H1 (cell line): ENCODE measurements around the gene LY6G5B. TPM values are rescaled to one million over a fixed set of nuclear protein-coding genes. Genes with fewer than 3 reads are reported as not detected.

Experiments
- CTCF ChIA-PET: fragments of 300-600 bp; sonication (Branson Sonifier 250); formaldehyde crosslinking; loops from one replicate; lab custom pipeline; 2021; ENCODE audit not compliant: partially characterized antibody; lab: Charles Lee
- POLR2A ChIA-PET: fragments of 300-600 bp; sonication (Branson Sonifier 250); formaldehyde crosslinking; loops from one replicate; lab custom pipeline; 2021; ENCODE audit warnings: inconsistent platforms; ENCODE audit not compliant: partially characterized antibody; lab: Charles Lee
- DNase-seq, 2 experiments: peaks; one replicate each; pipeline versions ENCODE4 v3.0.0 to v3.0.0-alpha.2; 2010 to 2022; ENCODE audit warnings: low spot score in 2 of 2, low read depth in 1 of 2, mixed read lengths in 1 of 2
- FAIRE-seq: peaks from 2 replicates; lab custom pipeline; 2011; peaks lifted over from hg19 to GRCh38; lab: Jason Lieb, UNC
- H2AFZ ChIP-seq: 2 replicates; pipeline ENCODE4 v1.8.1; 2012; ENCODE audit warnings: low read length, inconsistent platforms
- H2AK5ac ChIP-seq: 2 replicates; pipeline ENCODE4 v1.6.1; 2013; ENCODE audit warnings: low read depth, low read length
- H2BK120ac ChIP-seq: replicated peaks from 2 replicates; pipeline ENCODE3; 2013; ENCODE audit warnings: low read depth, low read length, inconsistent platforms
- H2BK12ac ChIP-seq: 2 replicates; pipeline ENCODE4 v1.6.1; 2013; ENCODE audit warnings: low read depth, low read length
- H2BK15ac ChIP-seq: 2 replicates; pipeline ENCODE4 v1.6.1; 2013; ENCODE audit warnings: low read length
- H2BK20ac ChIP-seq: 2 replicates; pipeline ENCODE4 v1.6.1; 2013; ENCODE audit warnings: low read length
- H2BK5ac ChIP-seq: 2 replicates; pipeline ENCODE4 v1.6.1; 2013; ENCODE audit warnings: low read depth, low read length
- H3K14ac ChIP-seq: 2 replicates; pipeline ENCODE4 v1.6.1; 2013; ENCODE audit warnings: inconsistent platforms; ENCODE audit not compliant: insufficient read length
- H3K18ac ChIP-seq: 2 replicates; pipeline ENCODE4 v1.6.1; 2013; ENCODE audit warnings: low read length; ENCODE audit errors: extremely low read depth
- H3K23ac ChIP-seq: 2 replicates; pipeline ENCODE4 v1.6.1; 2013; ENCODE audit warnings: inconsistent platforms; ENCODE audit not compliant: insufficient read length
- H3K23me2 ChIP-seq: 2 replicates; pipeline ENCODE4 v1.6.1; 2013; ENCODE audit warnings: low read depth, low read length
- H3K27ac ChIP-seq: 2 replicates; pipeline ENCODE4 v1.6.1; 2011; ENCODE audit warnings: low read depth, low read length, inconsistent platforms
- H3K27me3 ChIP-seq, 4 experiments: replicated peaks in 1 of 4; 1 replicate in 1 of 4; 2 replicates in 3 of 4; pipeline versions ENCODE4 v1.6.1 to v1.8.1; 2011 to 2013; ENCODE audit warnings: low read length in 3 of 4, mild to moderate bottlenecking in 3 of 4, inconsistent platforms in 2 of 4, mixed read lengths in 2 of 4, moderate library complexity in 1 of 4; ENCODE audit not compliant: control insufficient read depth in 3 of 4, insufficient read depth in 3 of 4; ENCODE audit errors: extremely low read depth in 1 of 4
- H3K36me3 ChIP-seq, 4 experiments: 2 replicates each; pipeline versions ENCODE4 v1.6.1 to v1.8.1; 2011 to 2013; ENCODE audit warnings: mild to moderate bottlenecking in 4 of 4, low read length in 3 of 4, moderate library complexity in 2 of 4, control low read depth in 1 of 4, inconsistent platforms in 1 of 4; ENCODE audit not compliant: insufficient read depth in 4 of 4, control insufficient read depth in 2 of 4
- H3K4ac ChIP-seq: replicated peaks from 2 replicates; pipeline ENCODE3; 2013; ENCODE audit warnings: low read length, low read depth, mixed read lengths, inconsistent platforms; ENCODE audit not compliant: insufficient read length
- H3K4me1 ChIP-seq, 4 experiments: replicated peaks in 1 of 4; 1 replicate in 1 of 4; 2 replicates in 3 of 4; pipeline versions ENCODE4 v1.6.1 to v1.8.1; 2011 to 2013; ENCODE audit warnings: low read length in 3 of 4, inconsistent platforms in 2 of 4, mixed read lengths in 1 of 4; ENCODE audit not compliant: insufficient read depth in 4 of 4, control insufficient read depth in 3 of 4
- H3K4me2 ChIP-seq, 2 experiments: 2 replicates each; pipeline versions ENCODE4 v1.6.1 to v1.8.1; 2011 to 2013; ENCODE audit warnings: low read depth in 2 of 2, low read length in 2 of 2, control low read depth in 1 of 2, inconsistent platforms in 1 of 2, mild to moderate bottlenecking in 1 of 2; ENCODE audit not compliant: insufficient read depth in 1 of 2
- H3K4me3 ChIP-seq, 4 experiments: fragments of 200-600, 300-600 bp in 1 of 4; sonication (generic), shearing (Covaris generic), sonication (Bioruptor Twin) in 1 of 4; 2 replicates each; pipeline versions ENCODE4 v1.5.1 to v1.8.1; 2011 to 2016; ENCODE audit warnings: low read length in 4 of 4, low read depth in 3 of 4, control low read depth in 2 of 4, inconsistent platforms in 2 of 4, mild to moderate bottlenecking in 2 of 4, mixed read lengths in 1 of 4, moderate library complexity in 1 of 4; ENCODE audit not compliant: insufficient read depth in 2 of 4; ENCODE audit errors: extremely low read depth in 1 of 4
- H3K56ac ChIP-seq: replicated peaks from 2 replicates; pipeline ENCODE3; 2013; ENCODE audit warnings: low read depth, mild to moderate bottlenecking, mixed read lengths, low read length, inconsistent platforms; ENCODE audit not compliant: insufficient read length
- H3K79me1 ChIP-seq: 2 replicates; pipeline ENCODE4 v1.6.1; 2013; ENCODE audit warnings: low read depth, low read length, control low read depth
- H3K79me2 ChIP-seq, 2 experiments: 2 replicates each; pipeline versions ENCODE4 v1.6.1 to v1.8.1; 2012 to 2013; ENCODE audit warnings: low read length in 2 of 2, mild to moderate bottlenecking in 2 of 2, inconsistent platforms in 1 of 2; ENCODE audit not compliant: insufficient read depth in 2 of 2, control insufficient read depth in 1 of 2
- H3K9ac ChIP-seq, 4 experiments: replicated peaks in 1 of 4; 1 replicate in 1 of 4; 2 replicates in 3 of 4; pipeline versions ENCODE4 v1.6.1 to v1.8.1; 2011 to 2013; ENCODE audit warnings: low read depth in 3 of 4, low read length in 3 of 4, control low read depth in 2 of 4, mild to moderate bottlenecking in 2 of 4, moderate library complexity in 2 of 4, inconsistent platforms in 1 of 4; ENCODE audit errors: extremely low read depth in 1 of 4
- H3K9me3 ChIP-seq, 2 experiments: 2 replicates each; pipeline versions ENCODE4 v1.6.1 to v1.8.1; 2012 to 2013; ENCODE audit warnings: mild to moderate bottlenecking in 2 of 2, moderate library complexity in 2 of 2, control low read depth in 1 of 2, inconsistent platforms in 1 of 2, low read depth in 1 of 2, low read length in 1 of 2, mixed read lengths in 1 of 2; ENCODE audit not compliant: insufficient read depth in 2 of 2
- H4K20me1 ChIP-seq, 2 experiments: replicated peaks in 1 of 2; 2 replicates each; pipeline versions ENCODE3 to v1.8.1; 2011 to 2013; ENCODE audit warnings: inconsistent platforms in 2 of 2, low read length in 2 of 2, mild to moderate bottlenecking in 1 of 2; ENCODE audit not compliant: insufficient read depth in 2 of 2, control insufficient read depth in 1 of 2
- H4K5ac ChIP-seq: 2 replicates; pipeline ENCODE4 v1.6.1; 2013; ENCODE audit warnings: low read length, low read depth, mixed read lengths, inconsistent platforms; ENCODE audit not compliant: insufficient read length
- H4K8ac ChIP-seq: 2 replicates; pipeline ENCODE4 v1.8.0; 2013; ENCODE audit warnings: mild to moderate bottlenecking, moderate library complexity, low read length, inconsistent platforms; ENCODE audit not compliant: insufficient read depth; ENCODE audit errors: extremely low read depth
- H4K91ac ChIP-seq: replicated peaks from 2 replicates; pipeline ENCODE3; 2013; ENCODE audit warnings: low read length, mixed read lengths, inconsistent platforms; ENCODE audit not compliant: insufficient read length
- ATF3 ChIP-seq: IDR thresholded peaks from 2 replicates; pipeline ENCODE4 v1.6.1; 2011; ENCODE audit warnings: low read depth, mild to moderate bottlenecking, low read length; ENCODE audit not compliant: insufficient read depth
- POU5F1 ChIP-seq: IDR thresholded peaks from 2 replicates; pipeline ENCODE4 v1.6.1; 2011; ENCODE audit warnings: low read depth, mild to moderate bottlenecking, low read length, moderate library complexity
- WGBS, 2 experiments: shearing (Covaris generic) in 1 of 2; methylation state at CpG; one replicate each; pipeline versions ENCODE4 v1.1.6 to v1.1.7; 2013 to 2015; ENCODE audit warnings: low lambda C conversion rate in 2 of 2, mixed read lengths in 2 of 2, inconsistent platforms in 1 of 2, low coverage in 1 of 2, missing lambda C conversion rate in 1 of 2; ENCODE audit not compliant: insufficient replicate concordance in 2 of 2, insufficient coverage in 1 of 2, insufficient read length in 1 of 2; ENCODE audit errors: extremely low coverage in 1 of 2, missing lambda C conversion rate in 1 of 2; 5-methylcytosine and 5-hydroxymethylcytosine counted together
- polyA plus RNA-seq, 7 experiments: library from polyadenylated mRNA; depleted of rRNA in 3 of 7; stranded (reverse) in 5 of 7; unstranded in 2 of 7; fragments of >200 nt in 5 of 7; fragments of 200-250 nt in 2 of 7; gene quantifications; 1 replicate in 5 of 7; 2 replicates in 1 of 7; 4 replicates in 1 of 7; pipeline versions ENCODE4 v1.2.1 to v1.2.3, GENCODE V29; 2011 to 2013; ENCODE audit warnings: missing spikeins in 2 of 7, mixed read lengths in 2 of 7
- total RNA-seq: library from RNA; stranded (reverse); fragmentation: NEBNext Ultra II Directional; extraction: Animal tissue kit (Norgen Biotek cat#: 25700); gene quantifications from 2 replicates; pipeline ENCODE4 v1.2.1, GENCODE V29; 2021

The LY6G5B gene
- total and polyA plus RNA-seq, 2 of the 8 experiments (the other 6 are each of a cell fraction or from before 2014, with no cell fraction given) = 10.6 to 12.6 TPM

- no peak overlapping the region for H2AK5ac ChIP-seq
- no peak overlapping the region for H2AFZ ChIP-seq
- ChIA-PET POLR2A (interaction anchor here (0.6 to 25.5 kb wide), 13 partner anchors 8 to 196 kb away, joined by 3 to 883 read pairs (median 6); partner anchors contain the start of genes AIF1, APOM, ATP6V1G2 and BAG6), CTCF (interaction anchor here (0.7 to 3.7 kb wide), 9 partner anchors 9 to 116 kb away, joined by 3 to 38 read pairs (median 4); partner anchors contain the start of genes APOM, ATP6V1G2 and BAG6)
- H3K9me3 ChIP-seq = no peaks in the 10 kb centered on the region
- DNase-seq = no peak
- H3K4ac ChIP-seq = no peak overlapping the region
- H3K18ac ChIP-seq = no peak overlapping the region
- H3K14ac ChIP-seq = no peak overlapping the region
- H3K79me1 ChIP-seq = peaks cover 14% of the 10 kb centered on the region
- TF ChIP-seq POU5F1 (no peak), ATF3 (no peak)
- H3K36me3 ChIP-seq = peaks cover 6 to 20% (median 10%) of the 10 kb centered on the region in 4 experiments; a peak in 6 of 8 replicates
- no peak overlapping the region for H2BK12ac ChIP-seq
- peaks cover 0 to 19% (median 5%) of the 10 kb centered on the region in 4 experiments; a peak in 5 of 7 replicates for H3K4me1 ChIP-seq
- peaks cover 0 to 51% of the 10 kb centered on the region in 2 experiments; a peak in 3 of 4 replicates for H3K79me2 ChIP-seq
- H3K9ac ChIP-seq = no peak overlapping the region
- peaks cover 12% of the 10 kb centered on the region for H3K23me2 ChIP-seq
- no peak overlapping the region for H2BK120ac ChIP-seq
- no peak overlapping the region for H3K56ac ChIP-seq
- H4K91ac ChIP-seq = no peak overlapping the region
- H3K4me3 ChIP-seq = no peak overlapping the region
- no peak overlapping the region for H4K8ac ChIP-seq
- FAIRE-seq = no peak
- no peak overlapping the region for H3K4me2 ChIP-seq
- WGBS, 2 experiments = 95% methylated on average over 11 of the region's 12 CpGs; no CpG with 5 or more reads in 1 of the 2 experiments
- no peak overlapping the region for H2BK20ac ChIP-seq
- no peak overlapping the region for H2BK5ac ChIP-seq
- H3K23ac ChIP-seq = no peak overlapping the region
- no peaks in the 10 kb centered on the region for H3K27me3 ChIP-seq
- no peak overlapping the region for H2BK15ac ChIP-seq
- H4K20me1 ChIP-seq = peaks cover 3 to 5% of the 10 kb centered on the region in 2 experiments
- H4K5ac ChIP-seq = no peak overlapping the region
- no peak overlapping the region for H3K27ac ChIP-seq
Measured at GRCh38 chr6:31662124-31662723, 7.6 kb upstream of the LY6G5B start.
